GM23338 (cell line): Measurements from ENCODE around the gene ANKRD17. TPM values are rescaled to one million over a fixed set of nuclear protein-coding genes. Genes with fewer than 3 reads are reported as not detected.

Experiments used
- ATAC-seq: fragments of 200-7000 bp; cut with Tn5 transposase; 3 replicates; pipeline ENCODE4 v1.9.1; 2020
- DNase-seq: peaks from one replicate; pipeline ENCODE4 v3.0.0-alpha.2; 2015; ENCODE audit warnings: low spot score
- H2AFZ ChIP-seq: fragments of 200-600 bp; sonication (generic); 2 replicates; pipeline ENCODE4 v1.8.0; 2016; ENCODE audit warnings: antibody characterized with exemption, mild to moderate bottlenecking, moderate library complexity
- H3F3A ChIP-seq: fragments of 200-600 bp; sonication (generic); replicated peaks from 2 replicates; pipeline ENCODE4 v1.8.0; 2017; ENCODE audit warnings: antibody characterized with exemption, mixed run types, low read depth
- H3K27ac ChIP-seq: fragments of 200-600 bp; sonication (generic); 2 replicates; pipeline ENCODE4 v1.6.1; 2016; ENCODE audit warnings: low read depth
- H3K27me3 ChIP-seq: fragments of 200-600 bp; sonication (generic); 2 replicates; pipeline ENCODE4 v1.8.0; 2016; ENCODE audit warnings: mild to moderate bottlenecking, mixed run types, moderate library complexity; ENCODE audit not compliant: insufficient read depth
- H3K36me3 ChIP-seq: fragments of 200-600 bp; sonication (generic); 2 replicates; pipeline ENCODE4 v1.8.0; 2016; ENCODE audit warnings: mild to moderate bottlenecking; ENCODE audit not compliant: insufficient read depth
- H3K4me1 ChIP-seq: fragments of 200-600 bp; sonication (generic); 2 replicates; pipeline ENCODE4 v1.8.0; 2016; ENCODE audit warnings: mild to moderate bottlenecking, moderate library complexity; ENCODE audit not compliant: insufficient read depth
- H3K4me2 ChIP-seq: fragments of 200-600 bp; sonication (generic); 2 replicates; pipeline ENCODE4 v1.7.1; 2017; ENCODE audit warnings: mixed run types
- H3K4me3 ChIP-seq: fragments of 200-600 bp; sonication (generic); 2 replicates; pipeline ENCODE4 v1.6.1; 2016; ENCODE audit warnings: mixed run types
- H3K79me2 ChIP-seq: fragments of 200-600 bp; sonication (generic); replicated peaks from 2 replicates; pipeline ENCODE4 v1.8.0; 2017; ENCODE audit warnings: mild to moderate bottlenecking; ENCODE audit not compliant: insufficient read depth
- H3K9me2 ChIP-seq: fragments of 200-600 bp; sonication (generic); 2 replicates; pipeline ENCODE4 v1.8.0; 2017; ENCODE audit not compliant: insufficient read depth
- H4K20me1 ChIP-seq: fragments of 200-600 bp; sonication (generic); replicated peaks from 2 replicates; pipeline ENCODE4 v1.8.0; 2017; ENCODE audit warnings: mild to moderate bottlenecking; ENCODE audit not compliant: insufficient read depth
- H3K27ac Mint-ChIP-seq: 2 replicates; pipeline ENCODE4 v1.8.0; 2020; ENCODE audit warnings: inconsistent platforms, mild to moderate bottlenecking, moderate library complexity, mixed read lengths
- H3K27me3 Mint-ChIP-seq: 3 replicates; pipeline ENCODE4 v1.8.0; 2022; ENCODE audit warnings: low read depth, mild to moderate bottlenecking, moderate library complexity, mixed read lengths, inconsistent platforms; ENCODE audit not compliant: insufficient read depth, poor library complexity
- H3K36me3 Mint-ChIP-seq: 3 replicates; pipeline ENCODE4 v1.8.0; 2021; ENCODE audit warnings: low read depth, mild to moderate bottlenecking, inconsistent platforms, moderate library complexity, mixed read lengths
- H3K4me1 Mint-ChIP-seq: 3 replicates; pipeline ENCODE4 v1.8.0; 2020; ENCODE audit warnings: mild to moderate bottlenecking, inconsistent platforms, mixed read lengths
- H3K4me3 Mint-ChIP-seq: 3 replicates; pipeline ENCODE4 v1.8.0; 2021; ENCODE audit warnings: moderate library complexity, mild to moderate bottlenecking, inconsistent platforms, mixed read lengths
- H3K9me3 Mint-ChIP-seq: 3 replicates; pipeline ENCODE4 v1.8.0; 2020; ENCODE audit warnings: moderate library complexity, mild to moderate bottlenecking, inconsistent platforms, mixed read lengths
- EZH2 ChIP-seq: fragments of 200-600 bp; sonication (generic); IDR thresholded peaks from one replicate; pipeline ENCODE4 v1.8.0; 2017; ENCODE audit warnings: antibody characterized with exemption, mild to moderate bottlenecking, low read depth; ENCODE audit not compliant: unreplicated experiment
- EZH2phosphoT487 ChIP-seq: fragments of 200-600 bp; sonication (generic); IDR thresholded peaks from one replicate; pipeline ENCODE4 v1.8.1; 2018; ENCODE audit warnings: antibody characterized with exemption; ENCODE audit not compliant: unreplicated experiment
- JUNB ChIP-seq: IDR thresholded peaks from one replicate; pipeline ENCODE4 v1.6.1; 2016; ENCODE audit warnings: antibody characterized with exemption; ENCODE audit not compliant: unreplicated experiment
- POLR2AphosphoS5 ChIP-seq: IDR thresholded peaks from 2 replicates; pipeline ENCODE4 v1.6.1; 2016; ENCODE audit warnings: antibody characterized with exemption, low read depth
- STAT1 ChIP-seq: IDR thresholded peaks from one replicate; pipeline ENCODE4 v1.6.1; 2016; ENCODE audit warnings: antibody characterized with exemption; ENCODE audit not compliant: unreplicated experiment
- ZNF114 ChIP-seq: fragments of 250-450 bp; sonication (Bioruptor Pico); IDR thresholded peaks from 2 replicates; pipeline ENCODE4 v1.5.0; 2020; ENCODE audit warnings: mild to moderate bottlenecking, moderate library complexity
- ZNF331 ChIP-seq: fragments of 250-450 bp; sonication (Bioruptor Pico); IDR thresholded peaks from 2 replicates; pipeline ENCODE4 v1.5.0; 2020; ENCODE audit warnings: low read depth, mild to moderate bottlenecking, moderate library complexity
- polyA plus RNA-seq: library from polyadenylated mRNA; unstranded; fragments of >200 nt; fragmentation: Nextera tagmentation; extraction: Ambion mirVana; gene quantifications from 2 replicates; pipeline ENCODE4 v1.2.1, GENCODE V29; 2016
- total RNA-seq: library from RNA; depleted of rRNA; stranded (reverse); fragments of >200 nt; shearing (Covaris generic); gene quantifications from 2 replicates; pipeline ENCODE4 v1.2.3, GENCODE V29; 2014
- TF ChIP-seq, protein P1 (sequence below): IDR thresholded peaks from one replicate; pipeline ENCODE4 v1.6.1; 2018; ENCODE audit warnings: antibody characterized with exemption; ENCODE audit not compliant: unreplicated experiment

Gene ANKRD17
- total and polyA plus RNA-seq, 2 experiments from 2014 or later, result 41.9 to 85.3 TPM

DNA sequence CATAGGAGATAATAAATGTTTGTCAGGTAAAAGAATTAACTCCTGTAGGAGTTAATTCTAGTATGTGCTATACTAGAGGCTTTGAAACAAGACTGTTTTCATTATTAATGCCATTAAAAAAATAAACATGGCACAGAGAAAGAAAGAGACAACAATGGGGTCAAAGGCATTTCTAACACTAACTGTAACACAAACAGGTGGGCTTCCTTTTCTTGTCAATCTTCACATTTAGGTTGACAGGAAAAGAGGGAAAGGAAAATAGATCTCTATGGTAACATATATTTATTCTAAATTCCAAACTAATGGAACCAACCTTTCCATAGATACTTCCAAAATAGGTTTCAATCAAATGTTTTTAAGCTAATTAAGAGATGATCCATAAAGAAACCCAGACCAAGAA is 9.8 kb downstream of the ANKRD17 start:
- Histone ChIP-seq H3F3A (no peaks in the 10 kb centered on the region), H3K4me1 (peaks cover 22% of the 10 kb centered on the region), H3K27ac (no peak overlapping the region), H3K79me2 (peaks cover 100% of the 10 kb centered on the region), H3K36me3 (no peaks in the 10 kb centered on the region; the same call in 1 of the 2 replicates), H3K4me3 (no peak overlapping the region), H3K27me3 (no peaks in the 10 kb centered on the region), H2AFZ (no peak overlapping the region), H4K20me1 (peaks cover 47% of the 10 kb centered on the region), H3K4me2 (no peak overlapping the region), H3K9me2 (no peaks in the 10 kb centered on the region)
- Mint-ChIP-seq H3K4me1 (peaks cover 41% of the 10 kb centered on the region), H3K4me3 (no peak overlapping the region), H3K9me3 (no peaks in the 10 kb centered on the region), H3K27me3 (no peaks in the 10 kb centered on the region), H3K27ac (no peak overlapping the region), H3K36me3 (peaks cover 23% of the 10 kb centered on the region)
- TF ChIP-seq EZH2phosphoT487, result no peak
- no peak for TF ChIP-seq STAT1
- no peak for TF ChIP-seq ZNF331 (CRISPR knock-in tag)
- TF ChIP-seq EZH2, result no peak
- TF ChIP-seq ZNF114 (CRISPR knock-in tag), result no peak
- TF ChIP-seq, protein P1, sequence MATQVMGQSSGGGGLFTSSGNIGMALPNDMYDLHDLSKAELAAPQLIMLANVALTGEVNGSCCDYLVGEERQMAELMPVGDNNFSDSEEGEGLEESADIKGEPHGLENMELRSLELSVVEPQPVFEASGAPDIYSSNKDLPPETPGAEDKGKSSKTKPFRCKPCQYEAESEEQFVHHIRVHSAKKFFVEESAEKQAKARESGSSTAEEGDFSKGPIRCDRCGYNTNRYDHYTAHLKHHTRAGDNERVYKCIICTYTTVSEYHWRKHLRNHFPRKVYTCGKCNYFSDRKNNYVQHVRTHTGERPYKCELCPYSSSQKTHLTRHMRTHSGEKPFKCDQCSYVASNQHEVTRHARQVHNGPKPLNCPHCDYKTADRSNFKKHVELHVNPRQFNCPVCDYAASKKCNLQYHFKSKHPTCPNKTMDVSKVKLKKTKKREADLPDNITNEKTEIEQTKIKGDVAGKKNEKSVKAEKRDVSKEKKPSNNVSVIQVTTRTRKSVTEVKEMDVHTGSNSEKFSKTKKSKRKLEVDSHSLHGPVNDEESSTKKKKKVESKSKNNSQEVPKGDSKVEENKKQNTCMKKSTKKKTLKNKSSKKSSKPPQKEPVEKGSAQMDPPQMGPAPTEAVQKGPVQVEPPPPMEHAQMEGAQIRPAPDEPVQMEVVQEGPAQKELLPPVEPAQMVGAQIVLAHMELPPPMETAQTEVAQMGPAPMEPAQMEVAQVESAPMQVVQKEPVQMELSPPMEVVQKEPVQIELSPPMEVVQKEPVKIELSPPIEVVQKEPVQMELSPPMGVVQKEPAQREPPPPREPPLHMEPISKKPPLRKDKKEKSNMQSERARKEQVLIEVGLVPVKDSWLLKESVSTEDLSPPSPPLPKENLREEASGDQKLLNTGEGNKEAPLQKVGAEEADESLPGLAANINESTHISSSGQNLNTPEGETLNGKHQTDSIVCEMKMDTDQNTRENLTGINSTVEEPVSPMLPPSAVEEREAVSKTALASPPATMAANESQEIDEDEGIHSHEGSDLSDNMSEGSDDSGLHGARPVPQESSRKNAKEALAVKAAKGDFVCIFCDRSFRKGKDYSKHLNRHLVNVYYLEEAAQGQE, result no peak
- ATAC-seq (no peak), DNase-seq (no peak)

DNA sequence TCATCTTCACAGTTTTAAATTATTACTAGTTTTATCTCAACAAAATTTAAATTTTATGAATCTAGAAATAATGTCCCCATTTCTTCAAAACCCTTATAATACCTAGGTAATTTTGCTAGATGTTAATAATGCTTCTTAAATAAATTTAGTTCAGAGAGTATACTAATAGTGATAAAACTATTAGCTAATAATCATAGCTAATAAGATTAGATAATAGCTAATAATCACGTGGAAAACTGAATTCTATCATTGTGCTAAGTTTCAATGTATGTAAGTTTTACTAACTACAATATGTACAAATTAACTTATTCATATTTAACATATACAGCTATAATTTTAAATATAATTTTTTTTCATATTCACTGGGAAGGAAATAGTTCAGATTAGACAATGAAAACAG is 10.2 kb downstream of the ANKRD17 start:
- peaks cover 24% of the 10 kb centered on the region for H3K36me3 Mint-ChIP-seq
- H3K27me3 Mint-ChIP-seq, result no peaks in the 10 kb centered on the region
- peaks cover 100% of the 10 kb centered on the region for H3K79me2 ChIP-seq
- no peaks in the 10 kb centered on the region for H3K9me2 ChIP-seq
- H3K27me3 ChIP-seq, result no peaks in the 10 kb centered on the region
- no peak overlapping the region for H3K4me3 Mint-ChIP-seq
- no peak for TF ChIP-seq POLR2AphosphoS5
- H3K27ac ChIP-seq, result no peak overlapping the region
- H3K27ac Mint-ChIP-seq, result no peak overlapping the region
- no peaks in the 10 kb centered on the region; the same call in 1 of the 2 replicates for H3K36me3 ChIP-seq
- peaks cover 43% of the 10 kb centered on the region for H4K20me1 ChIP-seq
- H3K4me1 ChIP-seq, result peaks cover 22% of the 10 kb centered on the region
- no peaks in the 10 kb centered on the region for H3K9me3 Mint-ChIP-seq
- no peak overlapping the region for H3K4me2 ChIP-seq
- no peak for DNase-seq
- no peaks in the 10 kb centered on the region for H3F3A ChIP-seq
- no peak overlapping the region for H2AFZ ChIP-seq
- peaks cover 41% of the 10 kb centered on the region for H3K4me1 Mint-ChIP-seq
- no peak for ATAC-seq
- H3K4me3 ChIP-seq, result no peak overlapping the region

DNA sequence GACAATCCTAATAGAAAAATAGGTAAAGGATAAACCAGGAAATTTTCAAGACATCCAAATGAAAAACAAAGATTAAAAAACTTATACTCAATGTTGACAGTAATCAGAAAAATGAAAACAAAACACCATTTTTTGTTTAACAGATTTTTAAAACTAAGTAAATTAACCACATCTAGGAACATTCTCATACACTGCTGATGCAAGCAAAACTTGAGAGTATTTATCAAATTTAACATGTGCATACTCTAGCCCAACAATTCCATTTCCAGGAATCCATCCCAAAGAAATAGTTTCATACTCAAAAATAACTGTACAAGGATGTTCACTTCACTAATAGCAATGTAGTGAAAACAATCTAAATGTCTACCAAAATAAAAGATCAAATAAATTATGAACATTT is 11.5 kb downstream of the ANKRD17 start:
- H3K9me2 ChIP-seq, result no peaks in the 10 kb centered on the region
- no peak overlapping the region for H3K27ac Mint-ChIP-seq
- H4K20me1 ChIP-seq, result peaks cover 35% of the 10 kb centered on the region
- H3K27me3 ChIP-seq, result no peaks in the 10 kb centered on the region
- H3K36me3 ChIP-seq, result no peaks in the 10 kb centered on the region
- H3K4me3 Mint-ChIP-seq, result no peak overlapping the region
- H3F3A ChIP-seq, result no peaks in the 10 kb centered on the region
- H3K4me3 ChIP-seq, result no peak overlapping the region
- H3K27me3 Mint-ChIP-seq, result no peaks in the 10 kb centered on the region
- DNase-seq, result no peak
- H3K4me1 ChIP-seq, result peaks cover 22% of the 10 kb centered on the region
- no peak overlapping the region for H3K27ac ChIP-seq
- peaks cover 100% of the 10 kb centered on the region for H3K79me2 ChIP-seq
- H2AFZ ChIP-seq, result no peak overlapping the region
- H3K36me3 Mint-ChIP-seq, result peaks cover 21% of the 10 kb centered on the region
- H3K4me1 Mint-ChIP-seq, result peaks cover 41% of the 10 kb centered on the region
- no peaks in the 10 kb centered on the region for H3K9me3 Mint-ChIP-seq
- no peak overlapping the region for H3K4me2 ChIP-seq
- ATAC-seq, result no peak
- TF ChIP-seq ZNF331 (CRISPR knock-in tag) (no peak), ZNF114 (CRISPR knock-in tag) (no peak), JUNB (no peak), STAT1 (no peak)
